ENCODE measurements around the gene PTX4. TPM values are rescaled to one million over a fixed set of nuclear protein-coding genes. Genes with fewer than 3 reads are reported as not detected.

The PTX4 gene
- total and polyA plus RNA-seq, 4 donors = 0.08 to 0.61 TPM; not detected in 2

DNA sequence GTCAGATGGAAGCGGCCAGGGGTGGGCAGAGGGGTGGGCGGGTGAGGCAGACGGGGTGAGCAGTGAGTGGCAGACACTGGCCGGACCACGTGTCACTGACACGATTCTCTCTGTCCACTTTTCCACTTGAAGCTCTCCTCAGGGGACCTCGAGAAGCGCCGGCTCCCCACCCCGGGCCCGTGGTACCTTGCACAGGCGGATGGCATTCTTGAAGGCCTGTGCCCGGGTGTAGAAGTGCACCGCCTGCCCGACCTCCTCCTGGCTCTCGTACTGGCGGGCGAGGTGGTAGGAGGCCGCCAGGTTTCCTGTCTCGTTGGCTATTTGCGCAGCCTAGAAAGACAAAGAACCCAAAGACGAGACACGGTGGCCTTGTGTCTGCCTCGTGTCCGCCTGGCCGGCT lies 35.6 kb upstream of the PTX4 start:
- no peak overlapping the region for H3K4me3 ChIP-seq (ENCODE audit: low read depth in 1 of 3, low read length in 3 of 3)
- H3K9ac ChIP-seq (ENCODE audit: low read depth in 1 of 2, low read length in 2 of 2) = no peak overlapping the region
- no peaks in the 10 kb centered on the region for H3K27me3 ChIP-seq (ENCODE audit: control insufficient read depth in 4 of 4, insufficient read depth in 4 of 4, low read length in 3 of 4)
- WGBS = 96% methylated on average over 26 of the region's 26 CpGs
- DNase-seq (ENCODE audit: low spot score) = no peak
- TF ChIP-seq NR2F2 (IDR thresholded peaks at IDR 0.05) (no peak), CTCF (IDR thresholded peaks at IDR 0.05; ENCODE audit: low read depth, low read length, missing input control) (no peak), YY1 (IDR thresholded peaks at IDR 0.05) (no peak), SP1 (IDR thresholded peaks at IDR 0.05) (no peak), MAX (IDR thresholded peaks at IDR 0.05) (no peak), GABPA (IDR thresholded peaks at IDR 0.05 in 1 of 2, conservative IDR thresholded peaks at IDR 0.05 in 1 of 2) (no peak)
- TF ChIP-seq, protein P1, sequence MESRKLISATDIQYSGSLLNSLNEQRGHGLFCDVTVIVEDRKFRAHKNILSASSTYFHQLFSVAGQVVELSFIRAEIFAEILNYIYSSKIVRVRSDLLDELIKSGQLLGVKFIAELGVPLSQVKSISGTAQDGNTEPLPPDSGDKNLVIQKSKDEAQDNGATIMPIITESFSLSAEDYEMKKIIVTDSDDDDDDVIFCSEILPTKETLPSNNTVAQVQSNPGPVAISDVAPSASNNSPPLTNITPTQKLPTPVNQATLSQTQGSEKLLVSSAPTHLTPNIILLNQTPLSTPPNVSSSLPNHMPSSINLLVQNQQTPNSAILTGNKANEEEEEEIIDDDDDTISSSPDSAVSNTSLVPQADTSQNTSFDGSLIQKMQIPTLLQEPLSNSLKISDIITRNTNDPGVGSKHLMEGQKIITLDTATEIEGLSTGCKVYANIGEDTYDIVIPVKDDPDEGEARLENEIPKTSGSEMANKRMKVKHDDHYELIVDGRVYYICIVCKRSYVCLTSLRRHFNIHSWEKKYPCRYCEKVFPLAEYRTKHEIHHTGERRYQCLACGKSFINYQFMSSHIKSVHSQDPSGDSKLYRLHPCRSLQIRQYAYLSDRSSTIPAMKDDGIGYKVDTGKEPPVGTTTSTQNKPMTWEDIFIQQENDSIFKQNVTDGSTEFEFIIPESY (IDR thresholded peaks at IDR 0.05) = no peak
- no peaks in the 10 kb centered on the region for H3K9me3 ChIP-seq (ENCODE audit: control insufficient read depth in 4 of 4, low read length in 3 of 4)
- H3K36me3 ChIP-seq (ENCODE audit: control insufficient read depth in 4 of 4, insufficient read depth in 3 of 4, low read depth in 1 of 4, low read length in 3 of 4) = peaks cover 0 to 10% (median 4%) of the 10 kb centered on the region in 4 donors
- no peak overlapping the region for H3K27ac ChIP-seq (ENCODE audit: low read depth in 1 of 2, low read length in 2 of 2)
- H3K4me1 ChIP-seq (ENCODE audit: control insufficient read depth in 4 of 4, insufficient read depth in 4 of 4, low read length in 3 of 4) = peaks cover 0 to 5% (median 0%) of the 10 kb centered on the region in 4 donors

DNA sequence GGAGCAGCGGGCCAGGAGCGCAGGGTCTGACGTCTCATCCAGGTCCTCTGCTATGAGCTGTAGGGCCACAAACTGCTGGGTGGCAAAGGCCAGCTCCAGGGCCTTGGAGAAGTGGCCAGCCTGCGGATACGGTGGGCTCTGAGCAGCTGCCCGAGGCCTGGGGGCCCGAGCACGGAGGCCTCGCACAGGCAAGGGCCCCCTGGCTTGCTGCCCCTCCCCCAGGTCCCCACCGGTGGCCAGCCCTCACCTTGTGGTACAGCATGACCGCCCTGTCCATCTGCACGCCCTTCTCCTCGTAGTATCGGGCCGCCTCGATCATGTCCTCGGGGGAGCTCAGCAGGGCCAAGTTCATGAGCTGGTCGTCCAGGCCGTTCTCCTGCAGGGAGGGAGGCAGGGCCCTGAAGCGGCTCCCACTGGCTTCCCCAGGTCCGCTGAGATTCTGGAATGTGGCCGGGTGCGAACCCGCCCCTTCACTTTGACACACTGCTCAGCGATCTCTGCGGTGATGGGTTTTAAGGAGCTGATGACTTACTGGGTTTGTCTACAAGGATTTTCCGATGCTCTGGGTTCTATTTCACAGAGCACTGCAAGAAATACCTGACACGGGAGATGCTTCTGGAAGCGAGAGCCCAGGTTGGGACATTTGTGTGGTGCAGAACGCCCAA lies 35.0 kb upstream of the PTX4 start:
- H3K27ac ChIP-seq (ENCODE audit: low read depth in 1 of 2, low read length in 2 of 2) = no peak overlapping the region
- peaks cover 0 to 5% (median 0%) of the 10 kb centered on the region in 4 donors for H3K4me1 ChIP-seq (ENCODE audit: control insufficient read depth in 4 of 4, insufficient read depth in 4 of 4, low read length in 3 of 4)
- H3K9me3 ChIP-seq (ENCODE audit: control insufficient read depth in 4 of 4, low read length in 3 of 4) = no peaks in the 10 kb centered on the region
- H3K36me3 ChIP-seq (ENCODE audit: control insufficient read depth in 4 of 4, insufficient read depth in 3 of 4, low read depth in 1 of 4, low read length in 3 of 4) = peaks cover 0 to 11% (median 4%) of the 10 kb centered on the region in 4 donors
- H3K4me3 ChIP-seq (ENCODE audit: low read depth in 1 of 3, low read length in 3 of 3) = no peak overlapping the region
- H3K9ac ChIP-seq (ENCODE audit: low read depth in 1 of 2, low read length in 2 of 2) = no peak overlapping the region
- WGBS = 96% methylated on average over 30 of the region's 30 CpGs
- no peak for DNase-seq (ENCODE audit: low spot score)
- no peak for TF ChIP-seq YY1 (IDR thresholded peaks at IDR 0.05)
- TF ChIP-seq REST (IDR thresholded peaks at IDR 0.05) = no peak
- no peak for TF ChIP-seq MAX (IDR thresholded peaks at IDR 0.05)
- TF ChIP-seq GABPA (IDR thresholded peaks at IDR 0.05 in 1 of 2, conservative IDR thresholded peaks at IDR 0.05 in 1 of 2) = no peak
- TF ChIP-seq, protein P2, sequence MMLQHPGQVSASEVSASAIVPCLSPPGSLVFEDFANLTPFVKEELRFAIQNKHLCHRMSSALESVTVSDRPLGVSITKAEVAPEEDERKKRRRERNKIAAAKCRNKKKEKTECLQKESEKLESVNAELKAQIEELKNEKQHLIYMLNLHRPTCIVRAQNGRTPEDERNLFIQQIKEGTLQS (IDR thresholded peaks at IDR 0.05) = no peak
- TF ChIP-seq NR2F2 (IDR thresholded peaks at IDR 0.05) = no peak
- TF ChIP-seq HNF4A (conservative IDR thresholded peaks at IDR 0.05) = no peak
- TF ChIP-seq RXRA (IDR thresholded peaks at IDR 0.05) = no peak
- TF ChIP-seq CTCF (IDR thresholded peaks at IDR 0.05; ENCODE audit: low read depth, low read length, missing input control) = no peak
- no peaks in the 10 kb centered on the region for H3K27me3 ChIP-seq (ENCODE audit: control insufficient read depth in 4 of 4, insufficient read depth in 4 of 4, low read length in 3 of 4)

All from liver (tissue), 9 donors.